Bronchial epithelial cell (primary cell): ENCODE data around the gene FBN1. TPM values are rescaled to one million over a fixed set of nuclear protein-coding genes. Genes with fewer than 3 reads are reported as not detected.

Experiments
- DNase-seq: peaks from one replicate; pipeline ENCODE4 v3.0.0-alpha.2; 2010; ENCODE audit warnings: low read depth
- FAIRE-seq: peaks from 2 replicates; lab custom pipeline; 2011; peaks lifted over from hg19 to GRCh38; lab: Jason Lieb, UNC
- H3K27me3 ChIP-seq: 2 replicates; pipeline ENCODE4 v1.5.1; 2011; ENCODE audit warnings: low read length; ENCODE audit not compliant: control insufficient read depth, insufficient read depth
- H3K36me3 ChIP-seq: 2 replicates; pipeline ENCODE4 v1.5.1; 2011; ENCODE audit warnings: low read length; ENCODE audit not compliant: control insufficient read depth, insufficient read depth
- H3K4me3 ChIP-seq: 2 replicates; pipeline ENCODE4 v1.5.1; 2011; ENCODE audit warnings: mild to moderate bottlenecking, low read depth, low read length, control low read depth
- total RNA-seq: library from RNA; depleted of rRNA; stranded (reverse); fragments of >200 nt; gene quantifications from 2 replicates; pipeline ENCODE4 v1.2.1, GENCODE V29; 2014
- TF ChIP-seq, protein P1 (sequence below): IDR thresholded peaks from 2 replicates; pipeline ENCODE4 v1.5.1; 2011; ENCODE audit warnings: mild to moderate bottlenecking, moderate library complexity, low read length, control low read depth, inconsistent platforms; ENCODE audit not compliant: insufficient read depth, severe bottlenecking

The FBN1 gene
- total RNA-seq, 1 donor from 2014 or later, result 6.3 TPM

DNA sequence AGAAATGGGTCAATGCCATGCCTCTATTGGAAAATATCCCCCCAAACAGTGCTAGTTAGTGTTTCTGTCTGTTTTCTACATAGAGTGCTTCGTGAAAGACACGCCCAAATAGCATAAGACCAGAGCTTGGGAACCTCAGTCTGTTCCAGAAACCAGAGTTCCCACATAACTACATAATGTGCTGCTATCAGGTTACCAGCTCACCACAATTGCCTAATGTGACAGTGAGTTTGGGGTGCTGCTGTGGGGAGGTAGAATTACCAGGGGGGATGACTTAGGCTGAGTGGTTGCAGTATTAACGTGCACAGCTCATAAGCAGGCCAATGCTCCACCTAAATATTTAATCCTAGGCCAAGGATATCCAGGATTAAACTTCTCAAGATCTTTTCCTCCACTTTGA is 275.0 kb downstream of the FBN1 start:
- FAIRE-seq (no peak), DNase-seq (peak; percentile 76)
- no peak overlapping the region for H3K4me3 ChIP-seq
- no peaks in the 10 kb centered on the region for H3K27me3 ChIP-seq
- TF ChIP-seq, protein P1, sequence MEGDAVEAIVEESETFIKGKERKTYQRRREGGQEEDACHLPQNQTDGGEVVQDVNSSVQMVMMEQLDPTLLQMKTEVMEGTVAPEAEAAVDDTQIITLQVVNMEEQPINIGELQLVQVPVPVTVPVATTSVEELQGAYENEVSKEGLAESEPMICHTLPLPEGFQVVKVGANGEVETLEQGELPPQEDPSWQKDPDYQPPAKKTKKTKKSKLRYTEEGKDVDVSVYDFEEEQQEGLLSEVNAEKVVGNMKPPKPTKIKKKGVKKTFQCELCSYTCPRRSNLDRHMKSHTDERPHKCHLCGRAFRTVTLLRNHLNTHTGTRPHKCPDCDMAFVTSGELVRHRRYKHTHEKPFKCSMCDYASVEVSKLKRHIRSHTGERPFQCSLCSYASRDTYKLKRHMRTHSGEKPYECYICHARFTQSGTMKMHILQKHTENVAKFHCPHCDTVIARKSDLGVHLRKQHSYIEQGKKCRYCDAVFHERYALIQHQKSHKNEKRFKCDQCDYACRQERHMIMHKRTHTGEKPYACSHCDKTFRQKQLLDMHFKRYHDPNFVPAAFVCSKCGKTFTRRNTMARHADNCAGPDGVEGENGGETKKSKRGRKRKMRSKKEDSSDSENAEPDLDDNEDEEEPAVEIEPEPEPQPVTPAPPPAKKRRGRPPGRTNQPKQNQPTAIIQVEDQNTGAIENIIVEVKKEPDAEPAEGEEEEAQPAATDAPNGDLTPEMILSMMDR, result no peak
- H3K36me3 ChIP-seq, result no peaks in the 10 kb centered on the region

DNA sequence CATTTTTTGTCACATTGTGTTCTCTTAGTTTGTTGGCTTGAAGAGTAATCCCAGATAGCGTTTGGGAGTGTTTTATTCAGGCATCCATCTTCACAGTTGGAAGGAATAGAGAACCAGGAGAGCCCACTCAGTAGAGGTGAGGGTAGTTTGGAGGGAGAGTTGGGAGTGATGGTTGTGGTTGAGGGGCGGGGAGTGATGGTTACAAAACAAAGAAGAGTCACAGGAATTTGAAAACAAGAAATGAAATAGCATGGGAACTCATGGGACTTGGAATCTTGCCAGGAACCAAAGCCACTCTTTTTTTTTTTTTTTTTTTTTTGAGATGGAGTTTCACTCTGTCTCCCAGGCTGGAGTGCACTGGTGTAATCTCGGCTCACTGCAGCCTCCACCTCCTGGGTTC is 278.0 kb downstream of the FBN1 start:
- no peak overlapping the region for H3K4me3 ChIP-seq
- TF ChIP-seq, protein P1, result no peak
- DNase-seq (no peak), FAIRE-seq (no peak)
- no peaks in the 10 kb centered on the region for H3K36me3 ChIP-seq
- H3K27me3 ChIP-seq, result no peaks in the 10 kb centered on the region

DNA sequence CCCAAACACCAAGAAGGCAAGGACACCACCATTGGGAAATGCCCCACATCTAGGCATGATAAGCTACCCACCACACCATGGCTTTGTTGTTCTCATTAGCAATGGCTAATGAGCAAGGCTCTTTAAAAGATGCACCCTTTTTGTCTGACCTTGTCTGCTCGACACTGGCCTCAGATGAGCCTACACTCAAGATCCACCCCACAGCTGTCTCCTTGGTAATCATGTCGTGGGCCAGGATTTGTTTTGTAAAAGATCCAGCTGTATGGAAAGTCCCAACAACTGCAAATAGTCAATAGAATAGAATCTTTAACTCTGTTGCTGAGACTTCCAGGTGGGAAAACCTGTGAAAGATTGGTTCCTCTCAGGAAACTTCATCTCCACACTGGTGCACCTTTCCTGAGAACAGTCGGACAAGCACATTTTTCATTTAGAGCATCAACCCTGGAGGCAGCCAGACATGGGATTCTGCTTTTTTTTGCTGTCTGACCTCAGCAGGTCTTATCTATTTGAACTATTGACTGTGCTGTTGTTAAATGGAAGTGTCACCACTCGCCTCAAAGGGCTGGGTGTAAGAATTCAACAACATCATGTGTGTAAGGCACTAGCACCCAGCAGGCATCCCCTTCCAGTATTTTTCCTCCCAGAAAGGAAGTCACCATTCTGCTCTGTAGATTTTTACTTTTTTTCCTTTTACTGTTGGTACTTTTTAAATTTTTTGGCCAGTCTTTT is 278.8 kb downstream of the FBN1 start:
- H3K4me3 ChIP-seq, result no peak overlapping the region
- H3K27me3 ChIP-seq, result no peaks in the 10 kb centered on the region
- no peaks in the 10 kb centered on the region for H3K36me3 ChIP-seq
- DNase-seq (no peak), FAIRE-seq (no peak)
- TF ChIP-seq, protein P1, result no peak

DNA sequence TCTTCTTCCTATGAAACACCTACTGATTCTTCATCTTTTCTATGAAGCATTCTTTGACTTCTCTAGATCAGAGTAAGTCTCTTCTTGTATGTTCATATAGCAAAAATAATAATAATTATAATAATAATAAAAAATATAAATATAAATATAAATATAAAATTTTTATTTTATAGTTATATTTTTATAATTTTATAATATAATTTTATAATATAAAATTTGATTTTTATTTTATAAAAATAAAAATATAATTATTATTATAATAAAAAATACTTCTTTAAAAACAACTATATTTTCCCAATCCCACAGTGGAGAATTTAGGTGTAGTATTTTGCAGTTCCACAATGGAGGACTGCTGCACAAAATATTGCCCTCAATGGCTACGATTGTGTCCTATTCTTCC is 279.9 kb downstream of the FBN1 start:
- FAIRE-seq (no peak), DNase-seq (no peak)
- H3K36me3 ChIP-seq, result no peaks in the 10 kb centered on the region
- H3K27me3 ChIP-seq, result no peaks in the 10 kb centered on the region
- no peak overlapping the region for H3K4me3 ChIP-seq
- TF ChIP-seq, protein P1, result no peak

DNA sequence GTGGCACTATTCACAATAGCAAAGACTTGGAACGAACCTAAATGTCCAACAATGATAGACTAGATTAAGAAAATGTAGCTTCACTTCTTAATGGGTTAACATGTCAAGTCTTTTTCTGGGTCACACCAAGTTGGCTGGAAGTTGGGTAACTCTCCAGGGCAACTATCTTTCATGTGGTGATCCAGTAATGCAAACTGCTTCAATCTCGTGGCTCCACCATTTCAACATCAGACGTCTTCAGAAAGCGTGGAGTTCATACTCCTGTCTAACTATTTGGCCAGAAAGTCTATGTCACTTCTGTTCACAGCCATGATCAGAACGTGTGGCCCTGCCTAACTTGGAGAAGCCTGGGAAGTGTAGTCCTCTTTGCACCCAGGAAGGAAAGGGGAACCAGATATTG is 282.0 kb downstream of the FBN1 start:
- TF ChIP-seq, protein P1, result no peak
- H3K4me3 ChIP-seq, result no peak overlapping the region
- no peaks in the 10 kb centered on the region for H3K27me3 ChIP-seq
- no peaks in the 10 kb centered on the region for H3K36me3 ChIP-seq
- DNase-seq, result no peak
- FAIRE-seq, result no peak

DNA sequence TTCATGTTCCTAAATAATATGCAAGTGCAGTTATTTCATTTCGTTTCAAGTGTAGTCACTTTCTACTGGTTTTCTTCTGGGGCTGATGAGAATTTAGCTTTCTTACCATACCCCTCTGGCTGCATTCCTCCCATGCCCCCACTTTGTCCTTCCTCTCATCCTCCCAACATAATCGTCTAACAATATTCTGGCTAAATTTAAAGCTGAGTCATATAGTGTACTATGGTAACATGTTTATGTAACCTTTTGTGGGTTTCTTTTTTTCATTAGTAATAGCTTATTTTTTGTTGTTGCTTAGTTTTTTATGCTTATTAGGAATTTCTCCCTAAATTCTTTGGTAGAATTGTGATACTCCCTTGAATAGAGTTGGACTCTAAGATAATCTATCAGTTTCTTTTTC is 283.8 kb downstream of the FBN1 start:
- Histone ChIP-seq H3K27me3 (no peaks in the 10 kb centered on the region), H3K36me3 (no peaks in the 10 kb centered on the region), H3K4me3 (no peak overlapping the region)
- TF ChIP-seq, protein P1, result no peak
- FAIRE-seq (no peak), DNase-seq (no peak)
